GM18868 (cell line): ENCODE results near the gene GZF1.
A peak's percentile ranks its signal among the peaks of the same experiment; 100 is the strongest.

Experiments
- ATAC-seq: cut with Tn5 transposase; IDR thresholded peaks from one replicate; pipeline ENCODE4 v1.9.1; 2021; ENCODE audit warnings: mild to moderate bottlenecking, moderate library complexity; ENCODE audit not compliant: unreplicated experiment

GZF1 gene

GRCh38 chr20:23361476-23362391, at the start of gene GZF1:
Gene GZF1 (plus strand): TSS chr20:23362182. CDS start chr20:23364384, 2,202 bp downstream.
- ATAC-seq = peak; percentile 65

GRCh38 chr20:23313271-23313670, 48.7 kb upstream of the GZF1 start:
- ATAC-seq = no peak

GRCh38 chr20:23314699-23315098, 47.3 kb upstream of the GZF1 start:
- no peak for ATAC-seq

- ATAC-seq = no peak
Observed at GRCh38 chr20:23315099-23315498, 46.9 kb upstream of the GZF1 start.

- no peak for ATAC-seq
Observed at GRCh38 chr20:23316626-23317025, 45.4 kb upstream of the GZF1 start.

- no peak for ATAC-seq
Observed at GRCh38 chr20:23317081-23317480, 44.9 kb upstream of the GZF1 start.

GRCh38 chr20:23318347-23318746, 43.6 kb upstream of the GZF1 start:
- ATAC-seq = no peak

- no peak for ATAC-seq
Observed at GRCh38 chr20:23320317-23320716, 41.7 kb upstream of the GZF1 start.

GRCh38 chr20:23325107-23325506, 36.9 kb upstream of the GZF1 start:
- no peak for ATAC-seq

- no peak for ATAC-seq
Observed at GRCh38 chr20:23326774-23327173, 35.2 kb upstream of the GZF1 start.

GRCh38 chr20:23327617-23328333, 34.2 kb upstream of the GZF1 start:
- no peak for ATAC-seq

- peak; percentile 59 for ATAC-seq
Observed at GRCh38 chr20:23331450-23332350, 30.3 kb upstream of the GZF1 start.

GRCh38 chr20:23332467-23332866, 29.5 kb upstream of the GZF1 start:
- no peak for ATAC-seq

- ATAC-seq = no peak
Observed at GRCh38 chr20:23334111-23334510, 27.9 kb upstream of the GZF1 start.

GRCh38 chr20:23335521-23335920, 26.5 kb upstream of the GZF1 start:
- no peak for ATAC-seq

GRCh38 chr20:23336476-23336875, 25.5 kb upstream of the GZF1 start:
- no peak for ATAC-seq

GRCh38 chr20:23337312-23337711, 24.7 kb upstream of the GZF1 start:
- no peak for ATAC-seq

GRCh38 chr20:23339986-23340385, 22.0 kb upstream of the GZF1 start:
- ATAC-seq = no peak

GRCh38 chr20:23340524-23340923, 21.5 kb upstream of the GZF1 start:
- peak; percentile 77 for ATAC-seq

- ATAC-seq = no peak
Observed at GRCh38 chr20:23341073-23341472, 20.9 kb upstream of the GZF1 start.

GRCh38 chr20:23343590-23343989, 18.4 kb upstream of the GZF1 start:
- ATAC-seq = no peak
